ENCODE measurements around the gene EPN2.

EPN2 gene

GRCh38 chr17:19381741-19382444 is 144.7 kb downstream of the EPN2 start:
- H3K9me3 Mint-ChIP-seq = no peaks in the 10 kb centered on the region
- peaks cover 42% of the 10 kb centered on the region for H3K36me3 Mint-ChIP-seq (ENCODE audit: low read depth)

GRCh38 chr17:19382531-19383444 is 145.6 kb downstream of the EPN2 start:
- no peak overlapping the region for H3K27ac Mint-ChIP-seq
- H3K4me1 Mint-ChIP-seq (ENCODE audit: low read depth) = peaks cover 12% of the 10 kb centered on the region
- no peak overlapping the region for H3K4me3 Mint-ChIP-seq
- H3K9me3 Mint-ChIP-seq = no peaks in the 10 kb centered on the region
- no peak for DNase-seq (ENCODE audit: low spot score)
- peaks cover 42% of the 10 kb centered on the region for H3K36me3 Mint-ChIP-seq (ENCODE audit: low read depth)
- H3K27me3 Mint-ChIP-seq (ENCODE audit: low read depth) = no peaks in the 10 kb centered on the region

More at GRCh38 chr17:19381741-19382444, 144.7 kb downstream of the EPN2 start:
- Mint-ChIP-seq H3K27ac (no peak overlapping the region), H3K4me1 (ENCODE audit: low read depth) (peaks cover 13% of the 10 kb centered on the region), H3K4me3 (no peak overlapping the region), H3K27me3 (ENCODE audit: low read depth) (no peaks in the 10 kb centered on the region)
- DNase-seq (ENCODE audit: low spot score) = no peak

- Mint-ChIP-seq H3K36me3 (ENCODE audit: low read depth) (peaks cover 42% of the 10 kb centered on the region), H3K4me3 (no peak overlapping the region), H3K27ac (no peak overlapping the region), H3K4me1 (ENCODE audit: low read depth) (peaks cover 12% of the 10 kb centered on the region), H3K27me3 (ENCODE audit: low read depth) (peaks cover 4% of the 10 kb centered on the region), H3K9me3 (no peaks in the 10 kb centered on the region)
- DNase-seq (ENCODE audit: low spot score) = no peak
Measured at GRCh38 chr17:19383681-19384470, 146.7 kb downstream of the EPN2 start.

- no peak overlapping the region for H3K4me3 Mint-ChIP-seq
- peaks cover 8% of the 10 kb centered on the region for H3K27me3 Mint-ChIP-seq (ENCODE audit: low read depth)
- H3K27ac Mint-ChIP-seq = peak overlapping the region; percentile 16
- H3K9me3 Mint-ChIP-seq = no peaks in the 10 kb centered on the region
- DNase-seq (ENCODE audit: low spot score) = no peak
- peaks cover 5% of the 10 kb centered on the region for H3K4me1 Mint-ChIP-seq (ENCODE audit: low read depth)
- peaks cover 35% of the 10 kb centered on the region for H3K36me3 Mint-ChIP-seq (ENCODE audit: low read depth)
Measured at GRCh38 chr17:19384723-19385391, 147.7 kb downstream of the EPN2 start.

GRCh38 chr17:19385521-19385983 is 148.4 kb downstream of the EPN2 start:
- no peak for DNase-seq (ENCODE audit: low spot score)
- H3K27me3 Mint-ChIP-seq (ENCODE audit: low read depth) = peaks cover 9% of the 10 kb centered on the region
- H3K27ac Mint-ChIP-seq = no peak overlapping the region
- no peak overlapping the region for H3K4me3 Mint-ChIP-seq
- peaks cover 3% of the 10 kb centered on the region for H3K4me1 Mint-ChIP-seq (ENCODE audit: low read depth)
- peaks cover 31% of the 10 kb centered on the region for H3K36me3 Mint-ChIP-seq (ENCODE audit: low read depth)
- H3K9me3 Mint-ChIP-seq = no peaks in the 10 kb centered on the region
